Erythroblast (primary cell): ENCODE measurements around the gene GPC6.

Source experiments
- GATA1 ChIP-seq: IDR thresholded peaks from 2 replicates; pipeline ENCODE4 v1.6.1; 2011; ENCODE audit warnings: low read depth, mild to moderate bottlenecking, control low read depth, low read length, moderate library complexity
- POLR2A ChIP-seq: IDR thresholded peaks from 2 replicates; pipeline ENCODE4 v1.6.1; 2011; ENCODE audit warnings: mild to moderate bottlenecking, low read length

DNA sequence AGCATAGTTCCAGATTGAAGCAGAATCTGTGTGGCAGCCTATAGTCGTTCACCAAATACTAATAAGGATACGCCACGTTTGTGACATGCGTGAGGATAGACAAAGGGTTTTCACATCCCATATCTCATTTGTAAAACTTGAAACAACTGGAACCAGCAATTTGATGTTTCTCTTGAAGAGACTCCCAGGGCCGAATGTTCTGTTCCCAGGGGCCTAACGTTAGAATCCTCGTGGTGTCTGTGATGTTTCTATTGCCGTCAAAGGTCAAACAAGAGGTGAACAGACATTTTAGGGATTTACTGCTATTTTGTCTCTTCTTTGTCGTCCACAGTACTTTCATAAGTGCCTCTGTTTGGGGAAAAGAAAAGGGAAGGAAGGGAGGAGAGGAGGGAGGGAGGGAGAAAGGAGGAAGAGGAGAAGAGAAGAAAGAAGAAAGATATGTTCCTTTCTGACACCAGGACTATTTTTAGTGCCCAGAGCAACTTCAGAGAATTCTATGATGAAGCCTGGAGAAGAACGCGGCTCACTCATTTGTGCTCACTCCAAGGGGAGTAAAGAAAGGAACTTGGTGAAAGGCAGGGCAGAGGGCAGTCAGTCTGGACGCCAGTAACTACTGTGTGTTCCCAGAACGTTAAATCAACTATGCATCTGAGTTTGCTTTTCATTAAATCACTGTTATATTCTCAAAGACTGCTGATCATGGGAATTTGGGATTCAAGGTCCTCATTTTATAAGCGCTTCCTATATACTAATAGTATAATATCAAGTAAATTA is 1098.3 kb downstream of the GPC6 start:
- TF ChIP-seq POLR2A (no peak), GATA1 (no peak)
